Measurements from ENCODE around the gene ORMDL3. TPM values are rescaled to one million over a fixed set of nuclear protein-coding genes. Genes with fewer than 3 reads are reported as not detected.

Gene ORMDL3
- polyA plus RNA-seq, 2 of the 4 experiments (the other 2 are of a cell fraction), result 26.9 to 52.1 TPM

DNA sequence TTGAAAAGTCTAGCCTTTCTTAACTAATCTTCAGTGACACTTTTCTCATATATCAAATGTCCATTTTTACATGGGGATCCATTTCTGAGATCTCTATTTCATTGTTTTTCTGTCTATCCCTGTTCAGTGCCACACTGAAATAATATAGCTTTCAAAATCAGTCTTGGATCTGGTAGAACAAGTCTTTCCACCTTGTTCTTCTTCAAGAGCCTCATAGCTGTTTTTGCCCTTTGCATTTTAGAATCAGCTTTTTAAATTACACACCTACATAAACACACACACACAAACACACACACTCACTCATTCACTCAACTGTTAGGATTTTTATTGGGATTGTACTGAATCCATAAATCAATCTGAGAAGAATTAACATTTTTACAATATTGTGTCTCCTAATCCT, 28.2 kb downstream of the ORMDL3 start:
- ATAC-seq (no peak), FAIRE-seq (no peak), DNase-seq (ENCODE audit: low read depth in 1 of 2, low spot score in 1 of 2) (no peak)
- Histone ChIP-seq H3K4me1 (no peaks in the 10 kb centered on the region), H3K4me2 (no peak overlapping the region), H3K27ac (no peak overlapping the region), H3K4me3 (no peak overlapping the region), H3K9me3 (no peaks in the 10 kb centered on the region)
- TF ChIP-seq EHF (CRISPR knock-in tag; IDR thresholded peaks at IDR 0.05), result no peak
- TF ChIP-seq RNF2 (IDR thresholded peaks at IDR 0.05; ENCODE audit: borderline replicate concordance, low read depth), result no peak
- TF ChIP-seq CEBPB (IDR thresholded peaks at IDR 0.05), result no peak
- no peak for TF ChIP-seq PHF8 (IDR thresholded peaks at IDR 0.05; ENCODE audit: borderline replicate concordance, low read depth)
- ChIA-PET POLR2A (no interaction called here), CTCF (no interaction called here)

DNA sequence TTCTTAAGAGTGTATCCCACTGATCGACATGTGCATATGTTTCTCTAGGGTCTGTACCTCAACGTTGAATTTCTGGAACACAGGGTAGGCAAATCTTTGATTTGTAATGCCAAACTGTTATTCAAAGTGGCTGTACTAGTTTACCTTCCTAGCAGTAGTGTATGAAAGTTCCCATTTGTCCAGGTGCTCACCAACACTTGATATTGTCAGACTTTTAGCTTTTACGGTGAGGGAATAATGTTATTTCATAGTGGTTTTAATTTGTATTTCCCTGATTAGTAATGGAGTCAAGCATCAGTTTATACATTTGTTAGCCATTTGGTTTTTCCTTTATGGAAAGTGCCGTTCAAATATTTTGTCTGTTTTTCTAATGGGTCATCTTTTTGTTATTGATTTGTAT, 29.3 kb downstream of the ORMDL3 start:
- POLR2A ChIA-PET, result no interaction called here

DNA sequence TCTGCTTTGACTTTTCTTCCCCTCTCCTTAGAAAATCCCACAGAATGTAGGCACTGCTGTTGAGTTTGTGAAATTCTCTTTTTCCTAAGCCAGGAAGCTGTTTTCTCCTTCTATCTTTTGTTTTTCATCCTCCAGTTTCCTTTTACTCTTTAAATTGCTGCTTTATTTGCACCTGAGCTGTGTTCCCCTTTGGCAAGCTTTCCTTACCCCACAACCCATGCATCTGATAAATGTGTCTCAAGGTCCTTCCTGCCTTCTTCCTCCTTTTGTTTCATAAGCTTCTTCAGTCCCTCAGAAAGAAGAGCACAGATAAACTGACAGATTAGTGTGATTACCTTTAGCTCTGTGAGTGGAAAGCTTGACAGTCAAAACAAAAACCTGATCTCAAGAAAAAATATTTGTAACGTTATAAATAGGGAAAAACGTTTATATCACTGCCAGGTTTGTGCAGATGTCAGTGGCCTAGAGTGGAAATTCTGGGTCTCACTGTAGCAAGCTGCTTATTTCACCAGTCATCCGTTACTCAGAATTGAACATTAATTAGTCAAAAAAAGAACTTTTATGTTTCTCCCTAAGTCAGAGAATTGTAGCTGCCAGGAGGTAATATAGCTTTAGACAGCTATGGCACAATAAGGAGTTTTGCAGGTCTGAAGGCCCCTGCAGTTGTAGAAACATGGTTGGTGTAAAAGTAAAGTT, 32.6 kb downstream of the ORMDL3 start:
- DNase-seq (ENCODE audit: low read depth in 1 of 2, low spot score in 1 of 2) (no peak), FAIRE-seq (no peak), ATAC-seq (no peak)
- no peak overlapping the region for H3K4me3 ChIP-seq
- TF ChIP-seq JUNB (IDR thresholded peaks at IDR 0.05), result no peak
- TF ChIP-seq, protein P1, sequence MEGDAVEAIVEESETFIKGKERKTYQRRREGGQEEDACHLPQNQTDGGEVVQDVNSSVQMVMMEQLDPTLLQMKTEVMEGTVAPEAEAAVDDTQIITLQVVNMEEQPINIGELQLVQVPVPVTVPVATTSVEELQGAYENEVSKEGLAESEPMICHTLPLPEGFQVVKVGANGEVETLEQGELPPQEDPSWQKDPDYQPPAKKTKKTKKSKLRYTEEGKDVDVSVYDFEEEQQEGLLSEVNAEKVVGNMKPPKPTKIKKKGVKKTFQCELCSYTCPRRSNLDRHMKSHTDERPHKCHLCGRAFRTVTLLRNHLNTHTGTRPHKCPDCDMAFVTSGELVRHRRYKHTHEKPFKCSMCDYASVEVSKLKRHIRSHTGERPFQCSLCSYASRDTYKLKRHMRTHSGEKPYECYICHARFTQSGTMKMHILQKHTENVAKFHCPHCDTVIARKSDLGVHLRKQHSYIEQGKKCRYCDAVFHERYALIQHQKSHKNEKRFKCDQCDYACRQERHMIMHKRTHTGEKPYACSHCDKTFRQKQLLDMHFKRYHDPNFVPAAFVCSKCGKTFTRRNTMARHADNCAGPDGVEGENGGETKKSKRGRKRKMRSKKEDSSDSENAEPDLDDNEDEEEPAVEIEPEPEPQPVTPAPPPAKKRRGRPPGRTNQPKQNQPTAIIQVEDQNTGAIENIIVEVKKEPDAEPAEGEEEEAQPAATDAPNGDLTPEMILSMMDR (IDR thresholded peaks at IDR 0.05), result no peak
- no peak for TF ChIP-seq HEYL (CRISPR knock-in tag; IDR thresholded peaks at IDR 0.05)
- no peak for TF ChIP-seq NFE2L2 (conservative IDR thresholded peaks at IDR 0.05; ENCODE audit: low read length)
- TF ChIP-seq, protein P2, sequence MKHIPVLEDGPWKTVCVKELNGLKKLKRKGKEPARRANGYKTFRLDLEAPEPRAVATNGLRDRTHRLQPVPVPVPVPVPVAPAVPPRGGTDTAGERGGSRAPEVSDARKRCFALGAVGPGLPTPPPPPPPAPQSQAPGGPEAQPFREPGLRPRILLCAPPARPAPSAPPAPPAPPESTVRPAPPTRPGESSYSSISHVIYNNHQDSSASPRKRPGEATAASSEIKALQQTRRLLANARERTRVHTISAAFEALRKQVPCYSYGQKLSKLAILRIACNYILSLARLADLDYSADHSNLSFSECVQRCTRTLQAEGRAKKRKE (CRISPR knock-in tag; IDR thresholded peaks at IDR 0.05; ENCODE audit: low read depth), result no peak
- TF ChIP-seq RARB (CRISPR knock-in tag; IDR thresholded peaks at IDR 0.05), result no peak
- TF ChIP-seq, protein P3, sequence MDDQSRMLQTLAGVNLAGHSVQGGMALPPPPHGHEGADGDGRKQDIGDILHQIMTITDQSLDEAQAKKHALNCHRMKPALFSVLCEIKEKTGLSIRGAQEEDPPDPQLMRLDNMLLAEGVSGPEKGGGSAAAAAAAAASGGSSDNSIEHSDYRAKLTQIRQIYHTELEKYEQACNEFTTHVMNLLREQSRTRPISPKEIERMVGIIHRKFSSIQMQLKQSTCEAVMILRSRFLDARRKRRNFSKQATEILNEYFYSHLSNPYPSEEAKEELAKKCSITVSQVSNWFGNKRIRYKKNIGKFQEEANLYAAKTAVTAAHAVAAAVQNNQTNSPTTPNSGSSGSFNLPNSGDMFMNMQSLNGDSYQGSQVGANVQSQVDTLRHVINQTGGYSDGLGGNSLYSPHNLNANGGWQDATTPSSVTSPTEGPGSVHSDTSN (IDR thresholded peaks at IDR 0.05), result no peak
- no peak for TF ChIP-seq FOSL2 (IDR thresholded peaks at IDR 0.05)
- TF ChIP-seq FOSL2 (CRISPR knock-in tag; IDR thresholded peaks at IDR 0.05), result no peak
- no peak for TF ChIP-seq HOXB5 (CRISPR knock-in tag; IDR thresholded peaks at IDR 0.05)
- TF ChIP-seq ZNF302 (CRISPR knock-in tag; IDR thresholded peaks at IDR 0.05), result no peak
- TF ChIP-seq ZFP36 (IDR thresholded peaks at IDR 0.05; ENCODE audit: borderline replicate concordance, partially characterized antibody), result no peak
- TF ChIP-seq CBX8 (IDR thresholded peaks at IDR 0.05), result no peak
- no peak for TF ChIP-seq RFX5 (IDR thresholded peaks at IDR 0.05)
- no peak for TF ChIP-seq EHMT2 (IDR thresholded peaks at IDR 0.05; ENCODE audit: low read depth)
- no peak for TF ChIP-seq HDAC2 (IDR thresholded peaks at IDR 0.05)
- no peak for TF ChIP-seq CBX2 (IDR thresholded peaks at IDR 0.05; ENCODE audit: borderline replicate concordance, low read depth)
- TF ChIP-seq KDM1A (IDR thresholded peaks at IDR 0.05; ENCODE audit: low read depth), result no peak
- TF ChIP-seq RAD21 (conservative IDR thresholded peaks at IDR 0.05 in 1 of 2, IDR thresholded peaks at IDR 0.05 in 1 of 2), result no peak
- ChIA-PET POLR2A (interaction anchor here (0.6 kb wide), 1 partner anchor 94 kb away, joined by 10 read pairs; no protein-coding TSS in a partner anchor), CTCF (interaction anchor here (0.6 to 1.4 kb wide), 4 partner anchors 10 to 528 kb away, joined by 3 to 5 read pairs (median 3); no protein-coding TSS in a partner anchor)
- 32% methylated on average over 3 of the region's 3 CpGs for WGBS (ENCODE audit: missing lambda C conversion rate)
- no peak overlapping the region for H3K4me2 ChIP-seq
- no peaks in the 10 kb centered on the region for H3K9me3 ChIP-seq
- H3K27ac ChIP-seq, result no peak overlapping the region
- H3K4me1 ChIP-seq, result no peaks in the 10 kb centered on the region

More for the DNA sequence above, 29.3 kb downstream of the ORMDL3 start:
- no peaks in the 10 kb centered on the region for H3K4me1 ChIP-seq
- no peak for DNase-seq (ENCODE audit: low read depth in 1 of 2, low spot score in 1 of 2)
- H3K4me3 ChIP-seq, result no peak overlapping the region
- FAIRE-seq, result peak; percentile 28
- H3K27ac ChIP-seq, result no peak overlapping the region
- CTCF ChIA-PET, result interaction anchor here (1.8 kb wide), 1 partner anchor 10 kb away, joined by 7 read pairs; no protein-coding TSS in a partner anchor
- WGBS (ENCODE audit: missing lambda C conversion rate), result 57% methylated on average over 4 of the region's 4 CpGs
- ATAC-seq, result no peak
- H3K9me3 ChIP-seq, result no peaks in the 10 kb centered on the region
- TF ChIP-seq FOXS1 (CRISPR knock-in tag; IDR thresholded peaks at IDR 0.05) (no peak), HOXB5 (CRISPR knock-in tag; IDR thresholded peaks at IDR 0.05) (no peak), BHLHE40 (IDR thresholded peaks at IDR 0.05; ENCODE audit: low read depth, low read length) (no peak), JUN (IDR thresholded peaks at IDR 0.05) (no peak), FOSL2 (IDR thresholded peaks at IDR 0.05) (no peak), FOSL2 (CRISPR knock-in tag; IDR thresholded peaks at IDR 0.05) (no peak), FOSB (CRISPR knock-in tag; IDR thresholded peaks at IDR 0.05) (no peak), JUNB (IDR thresholded peaks at IDR 0.05) (no peak), MAZ (IDR thresholded peaks at IDR 0.05; ENCODE audit: borderline replicate concordance, low read depth, low read length) (no peak), RNF2 (IDR thresholded peaks at IDR 0.05; ENCODE audit: borderline replicate concordance, low read depth) (no peak), ZNF302 (CRISPR knock-in tag; IDR thresholded peaks at IDR 0.05) (no peak), RARB (CRISPR knock-in tag; IDR thresholded peaks at IDR 0.05) (no peak), EP300 (IDR thresholded peaks at IDR 0.05) (no peak), ZFP36 (IDR thresholded peaks at IDR 0.05; ENCODE audit: borderline replicate concordance, partially characterized antibody) (no peak), NR3C1 (IDR thresholded peaks at IDR 0.05) (no peak), CEBPB (IDR thresholded peaks at IDR 0.05) (no peak), HOXB13 (CRISPR knock-in tag; IDR thresholded peaks at IDR 0.05; ENCODE audit: low read depth) (no peak)
- no peak overlapping the region for H3K4me2 ChIP-seq

Data from A549 (cell line).